HEK293 (cell line): Measurements from ENCODE around the gene SLC7A6.

ENCODE experiments used
- ATF2 ChIP-seq: fragments of 450-650 bp; formaldehyde crosslinking; IDR thresholded peaks from 2 replicates; pipeline ENCODE4 v1.5.1; 2016; ENCODE audit warnings: missing biosample characterization, missing genetic modification characterization, low read depth
- CTCF ChIP-seq: fragments of 450-650 bp; formaldehyde crosslinking; IDR thresholded peaks from 2 replicates; pipeline ENCODE4 v1.5.1; 2016; ENCODE audit warnings: missing biosample characterization, missing genetic modification characterization
- ELK4 ChIP-seq: IDR thresholded peaks from 2 replicates; pipeline ENCODE4 v1.6.1; 2011; ENCODE audit warnings: mild to moderate bottlenecking, low read depth, low read length, borderline replicate concordance
- GLI4 ChIP-seq: fragments of 450-650 bp; formaldehyde crosslinking; IDR thresholded peaks from 2 replicates; pipeline ENCODE4 v1.5.1; 2016; ENCODE audit warnings: missing biosample characterization, missing genetic modification characterization
- SETDB1 ChIP-seq: IDR thresholded peaks from one replicate; pipeline ENCODE4 v1.6.1; 2017; ENCODE audit warnings: mild to moderate bottlenecking, low read length, moderate library complexity, mixed read lengths; ENCODE audit not compliant: insufficient read length
- ZBTB49 ChIP-seq: fragments of 450-650 bp; formaldehyde crosslinking; IDR thresholded peaks from 2 replicates; pipeline ENCODE4 v1.5.1; 2016; ENCODE audit warnings: missing biosample characterization, missing genetic modification characterization, low read depth
- ZNF157 ChIP-seq: fragments of 450-650 bp; formaldehyde crosslinking; IDR thresholded peaks from 2 replicates; pipeline ENCODE4 v1.5.1; 2016; ENCODE audit warnings: missing biosample characterization, missing genetic modification characterization
- ZNF19 ChIP-seq: fragments of 450-650 bp; formaldehyde crosslinking; IDR thresholded peaks from 2 replicates; pipeline ENCODE4; 2016; ENCODE audit warnings: missing biosample characterization, missing genetic modification characterization, low read depth
- ZNF202 ChIP-seq: fragments of 450-650 bp; formaldehyde crosslinking; IDR thresholded peaks from 2 replicates; pipeline ENCODE4 v1.5.1; 2016; ENCODE audit warnings: missing biosample characterization, missing genetic modification characterization, borderline replicate concordance
- ZNF24 ChIP-seq: fragments of 450-650 bp; formaldehyde crosslinking; IDR thresholded peaks from 2 replicates; pipeline ENCODE4 v1.5.1; 2016; ENCODE audit warnings: missing biosample characterization, missing genetic modification characterization
- ZNF488 ChIP-seq: fragments of 450-650 bp; formaldehyde crosslinking; IDR thresholded peaks from 2 replicates; pipeline ENCODE4 v1.5.1; 2016; ENCODE audit warnings: missing biosample characterization, missing genetic modification characterization
- ZNF561 ChIP-seq: fragments of 450-650 bp; IDR thresholded peaks from 2 replicates; pipeline ENCODE4 v1.5.1; 2018; ENCODE audit warnings: missing biosample characterization, missing genetic modification characterization, borderline replicate concordance
- ZNF785 ChIP-seq: fragments of 450-650 bp; formaldehyde crosslinking; IDR thresholded peaks from 2 replicates; pipeline ENCODE4 v1.5.1; 2016; ENCODE audit warnings: missing biosample characterization, missing genetic modification characterization
- ZNF830 ChIP-seq: fragments of 450-650 bp; IDR thresholded peaks from 2 replicates; pipeline ENCODE4 v1.5.0; 2018; ENCODE audit warnings: missing biosample characterization, missing genetic modification characterization, low read depth, mild to moderate bottlenecking, moderate library complexity

- TF ChIP-seq ATF2 (no peak), ZNF24 (no peak), ZNF785 (no peak), ZNF19 (tag by site-specific recombination) (no peak), ZNF202 (tag by site-specific recombination) (no peak), ZNF561 (tag by site-specific recombination) (no peak), CTCF (tag by site-specific recombination) (no peak), ZBTB49 (tag by site-specific recombination) (no peak), GLI4 (tag by site-specific recombination) (no peak), SETDB1 (no peak), ZNF488 (tag by site-specific recombination) (no peak), ZNF157 (tag by site-specific recombination) (no peak), ELK4 (no peak), ZNF830 (tag by site-specific recombination) (no peak)
Observed at GRCh38 chr16:68296291-68296690, 32.0 kb downstream of the SLC7A6 start.
